GM12892 (cell line): ENCODE data around the gene HEBP1.

Experiments used
- POLR2A ChIP-seq: IDR thresholded peaks from 2 replicates; pipeline ENCODE4 v1.6.1; 2011; ENCODE audit warnings: low read depth, low read length, control low read depth
- POLR2AphosphoS5 ChIP-seq: IDR thresholded peaks from 2 replicates; pipeline ENCODE4 v1.6.1; 2011; ENCODE audit warnings: low read depth, low read length, control low read depth
- TAF1 ChIP-seq: IDR thresholded peaks from 2 replicates; pipeline ENCODE4 v1.6.1; 2011; ENCODE audit warnings: low read depth, mild to moderate bottlenecking, control low read depth, low read length, borderline replicate concordance

- no peak for TF ChIP-seq POLR2AphosphoS5
- TF ChIP-seq POLR2A, result no peak
- TF ChIP-seq TAF1, result no peak
Observed at GRCh38 chr12:13033476-13033875, 33.4 kb upstream of the HEBP1 start.
